Activated CD8-positive, alpha-beta memory T cell treated with anti-CD3 and anti-CD28 coated beads, Interleukin-2, amount 10 ng/mL, durations not matched to agents 7 days and 5 days (primary cell): ENCODE results near the gene ABHD5. TPM values are rescaled to one million over a fixed set of nuclear protein-coding genes. Genes with fewer than 3 reads are reported as not detected.

Source experiments
- ATAC-seq: fragments of 150-1000 bp; cut with Tn5 transposase; one replicate; pipeline ENCODE4 v1.10.0; 2021; ENCODE audit warnings: moderate library complexity
- CTCF ChIA-PET: fragments of 350-600 bp; sonication (Branson Sonifier 250); formaldehyde crosslinking; loops from one replicate; lab custom pipeline; 2021; ENCODE audit warnings: antibody characterized with exemption; lab: Charles Lee
- DNase-seq: peaks from one replicate; pipeline ENCODE4 v3.0.0-alpha.2; 2020
- H3K27ac Mint-ChIP-seq: one replicate; pipeline ENCODE4 v1.8.0; 2021; ENCODE audit warnings: mild to moderate bottlenecking, mixed read lengths
- H3K27me3 Mint-ChIP-seq: one replicate; pipeline ENCODE4 v1.8.0; 2021; ENCODE audit warnings: mixed read lengths
- H3K36me3 Mint-ChIP-seq: one replicate; pipeline ENCODE4 v1.8.0; 2021; ENCODE audit warnings: mild to moderate bottlenecking, mixed read lengths
- H3K4me1 Mint-ChIP-seq: one replicate; pipeline ENCODE4 v1.8.0; 2021; ENCODE audit warnings: mixed read lengths
- H3K4me3 Mint-ChIP-seq: one replicate; pipeline ENCODE4 v1.8.0; 2021; ENCODE audit warnings: mild to moderate bottlenecking, moderate library complexity, mixed read lengths
- H3K9me3 Mint-ChIP-seq: one replicate; pipeline ENCODE4 v1.8.0; 2022; ENCODE audit warnings: low read depth, mixed read lengths
- total RNA-seq, 2 experiments: library from RNA; stranded (reverse); gene quantifications; one replicate each; pipeline ENCODE4 v1.2.3, GENCODE V29; 2021

The ABHD5 gene
- total RNA-seq, 2 experiments from 2014 or later: 12.9 to 16.5 TPM

DNA sequence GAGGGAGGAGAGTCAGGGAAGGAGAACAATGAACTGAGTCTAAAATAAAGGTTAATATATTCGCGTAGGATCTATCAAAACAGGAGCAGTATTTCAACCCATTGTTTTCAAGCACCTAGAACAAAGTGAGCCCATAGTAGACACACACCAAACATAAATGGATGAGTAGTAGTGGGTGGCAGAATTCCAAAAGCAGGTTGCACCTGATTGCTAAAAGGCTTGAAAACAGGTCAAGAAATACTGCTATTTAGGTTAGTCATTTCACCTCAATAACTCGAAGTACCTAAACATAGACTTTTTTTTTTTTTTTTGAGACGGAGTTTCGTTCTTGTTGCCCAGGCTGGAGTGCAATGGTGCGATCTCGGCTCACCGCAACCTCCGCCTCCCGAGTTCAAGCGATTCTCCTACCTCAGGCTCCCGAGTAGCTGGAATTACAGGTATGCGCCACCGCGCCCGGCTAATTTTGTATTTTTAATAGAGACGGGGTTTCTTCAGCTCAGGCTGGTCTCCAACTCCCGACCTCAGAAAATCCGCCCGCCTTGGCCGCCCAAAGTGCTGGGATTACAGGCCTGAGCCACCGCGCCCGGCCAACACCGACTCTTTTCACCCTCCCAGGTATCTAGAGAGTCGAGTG is 855 bp upstream of the ABHD5 start:
- peak overlapping the region; percentile 83 for H3K27ac Mint-ChIP-seq
- H3K27me3 Mint-ChIP-seq: no peaks in the 10 kb centered on the region
- ATAC-seq (no peak), DNase-seq (no peak)
- peak overlapping the region; percentile 75 for H3K4me3 Mint-ChIP-seq
- peaks cover 2% of the 10 kb centered on the region for H3K36me3 Mint-ChIP-seq
- no peaks in the 10 kb centered on the region for H3K9me3 Mint-ChIP-seq
- H3K4me1 Mint-ChIP-seq: peaks cover 34% of the 10 kb centered on the region
- CTCF ChIA-PET: no interaction called here

DNA sequence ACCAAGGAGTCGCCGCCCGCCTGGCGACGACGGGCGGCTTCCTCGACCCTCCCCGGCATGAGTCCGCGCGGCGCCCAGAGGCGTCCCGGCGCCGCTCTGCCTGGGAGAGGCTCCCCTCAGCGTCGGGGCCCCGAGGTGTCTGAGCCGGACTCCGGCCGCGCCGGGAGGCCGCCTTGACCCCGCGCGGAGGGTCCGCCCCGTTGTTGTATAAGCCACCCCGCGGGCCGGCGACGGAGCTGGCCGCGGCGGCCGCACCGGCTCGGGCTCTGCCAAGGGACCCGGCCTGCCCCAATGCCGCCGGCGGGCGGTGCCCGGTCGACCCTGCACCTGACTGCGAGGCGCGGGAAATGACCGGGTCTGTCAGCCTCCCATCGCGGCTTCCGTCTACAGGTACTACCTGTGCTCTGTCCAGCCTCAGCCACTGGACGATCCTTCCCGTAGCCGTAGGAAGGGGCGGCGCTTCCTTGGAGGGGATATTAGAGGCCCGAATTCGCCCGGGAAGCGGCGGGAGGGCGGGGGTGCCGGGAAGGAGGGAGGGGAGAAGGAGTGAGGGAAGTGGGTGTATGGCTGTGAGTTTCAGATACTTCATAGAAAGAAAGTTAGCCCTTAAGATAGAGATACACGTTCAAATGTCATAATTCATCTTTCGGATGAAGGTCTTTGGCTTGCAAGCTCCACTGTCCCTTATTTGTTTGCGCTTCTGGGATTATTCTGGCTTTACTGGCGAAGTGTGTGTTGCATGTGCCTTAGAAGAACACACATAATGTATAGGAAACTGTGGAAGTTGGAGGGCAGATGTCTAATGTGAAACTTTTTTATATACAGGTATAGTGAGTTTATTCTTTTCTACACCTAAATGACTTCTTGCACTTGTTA is 620 bp downstream of the ABHD5 start:
- Mint-ChIP-seq H3K27ac (peak overlapping the region; percentile 79), H3K27me3 (no peaks in the 10 kb centered on the region), H3K9me3 (no peaks in the 10 kb centered on the region), H3K36me3 (peaks cover 2% of the 10 kb centered on the region), H3K4me1 (peaks cover 37% of the 10 kb centered on the region), H3K4me3 (peak overlapping the region; percentile 82)
- CTCF ChIA-PET: no interaction called here
- ATAC-seq (peak; percentile 35), DNase-seq (peak; percentile 61)

DNA sequence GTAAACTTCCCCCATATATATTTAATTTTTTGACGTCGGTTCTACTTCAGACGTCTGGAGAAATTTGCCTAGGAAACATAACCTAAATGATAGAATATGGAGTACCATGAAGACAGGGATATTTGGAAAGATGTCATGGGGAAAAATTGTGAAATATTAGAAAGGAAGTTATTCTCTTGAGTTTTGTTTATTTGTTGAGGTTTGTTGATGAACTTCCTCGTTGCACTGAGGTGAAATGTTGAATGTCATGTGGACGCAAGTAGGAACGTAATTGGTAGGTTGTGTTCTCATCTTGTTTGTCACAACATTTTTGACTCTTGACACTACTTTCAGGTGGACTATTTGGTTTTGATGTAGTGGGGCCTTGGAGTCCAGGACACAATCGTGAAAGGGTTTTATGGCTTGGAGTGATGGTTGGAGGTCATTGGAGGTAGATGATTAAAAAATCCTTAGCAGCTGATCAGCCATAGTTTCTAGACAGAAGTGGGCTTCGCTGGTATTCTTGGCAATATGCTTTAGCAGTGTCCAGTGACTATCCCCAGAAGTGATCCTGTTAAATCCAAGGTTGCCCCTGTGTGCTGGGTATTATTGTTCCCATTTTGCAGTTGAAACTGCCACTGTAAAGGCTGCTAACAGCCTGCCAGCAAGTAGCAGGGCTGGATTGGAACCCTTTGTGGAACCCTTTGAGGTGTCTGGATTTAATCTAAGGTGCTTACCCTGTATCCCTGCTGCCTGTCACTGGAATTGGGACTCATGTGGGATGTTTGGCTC is 1.5 kb downstream of the ABHD5 start:
- Mint-ChIP-seq H3K27me3 (no peaks in the 10 kb centered on the region), H3K4me3 (peak overlapping the region; percentile 82), H3K36me3 (peaks cover 3% of the 10 kb centered on the region), H3K9me3 (no peaks in the 10 kb centered on the region), H3K4me1 (peaks cover 37% of the 10 kb centered on the region), H3K27ac (no peak overlapping the region)
- ATAC-seq (no peak), DNase-seq (no peak)
- CTCF ChIA-PET: no interaction called here

DNA sequence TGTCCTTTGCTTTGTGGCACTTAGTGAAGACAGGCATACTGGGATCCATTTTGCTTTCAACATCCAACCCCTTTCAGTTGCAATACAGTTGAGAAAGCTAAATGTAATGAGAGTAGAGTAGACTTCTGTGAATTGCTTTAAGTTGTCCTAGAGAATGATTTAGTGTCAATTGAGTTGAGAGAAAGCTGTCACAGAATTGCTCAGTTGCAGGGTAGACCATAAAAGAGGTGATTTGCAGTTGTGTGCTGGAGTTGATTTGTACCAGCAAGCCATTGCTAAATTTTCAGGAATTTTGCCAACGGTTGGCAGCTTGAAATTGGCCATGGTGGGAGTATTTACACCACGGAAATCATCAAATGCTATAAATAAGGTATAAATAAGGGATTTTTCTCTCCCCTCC is 2.2 kb downstream of the ABHD5 start:
- H3K4me1 Mint-ChIP-seq: peaks cover 37% of the 10 kb centered on the region
- peak overlapping the region; percentile 6 for H3K4me3 Mint-ChIP-seq
- peaks cover 3% of the 10 kb centered on the region for H3K36me3 Mint-ChIP-seq
- no peak for DNase-seq
- no peaks in the 10 kb centered on the region for H3K27me3 Mint-ChIP-seq
- H3K27ac Mint-ChIP-seq: no peak overlapping the region
- H3K9me3 Mint-ChIP-seq: no peaks in the 10 kb centered on the region
- CTCF ChIA-PET: interaction anchor here (1.6 kb wide), 1 partner anchor 12 kb away, joined by 3 read pairs; no protein-coding TSS in a partner anchor
- ATAC-seq: no peak

DNA sequence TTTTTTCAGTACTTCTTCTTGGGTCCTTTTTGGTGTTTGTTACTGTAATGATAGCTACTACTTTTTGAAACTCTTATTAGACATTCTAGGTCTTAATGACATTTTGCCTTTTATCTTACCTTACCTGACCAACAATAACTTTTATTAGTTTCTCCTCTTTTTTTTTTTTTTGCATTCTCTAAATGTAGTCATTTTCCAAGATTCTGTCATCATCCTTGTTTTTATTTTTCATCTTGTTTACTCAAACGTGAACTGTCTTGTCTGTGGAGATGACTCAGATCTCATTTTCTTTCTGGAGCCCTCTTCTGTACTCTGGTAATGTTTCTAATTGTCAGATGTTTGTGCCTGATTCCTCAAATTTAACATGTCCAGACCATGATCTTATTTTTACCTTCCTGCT is 2.9 kb downstream of the ABHD5 start:
- Mint-ChIP-seq H3K4me3 (peak overlapping the region; percentile 12), H3K4me1 (peaks cover 37% of the 10 kb centered on the region), H3K27me3 (no peaks in the 10 kb centered on the region), H3K9me3 (no peaks in the 10 kb centered on the region), H3K27ac (peak overlapping the region; percentile 48), H3K36me3 (peaks cover 3% of the 10 kb centered on the region)
- DNase-seq: no peak
- CTCF ChIA-PET: interaction anchor here (1.6 kb wide), 1 partner anchor 11 kb away, joined by 3 read pairs; no protein-coding TSS in a partner anchor
- ATAC-seq: no peak

DNA sequence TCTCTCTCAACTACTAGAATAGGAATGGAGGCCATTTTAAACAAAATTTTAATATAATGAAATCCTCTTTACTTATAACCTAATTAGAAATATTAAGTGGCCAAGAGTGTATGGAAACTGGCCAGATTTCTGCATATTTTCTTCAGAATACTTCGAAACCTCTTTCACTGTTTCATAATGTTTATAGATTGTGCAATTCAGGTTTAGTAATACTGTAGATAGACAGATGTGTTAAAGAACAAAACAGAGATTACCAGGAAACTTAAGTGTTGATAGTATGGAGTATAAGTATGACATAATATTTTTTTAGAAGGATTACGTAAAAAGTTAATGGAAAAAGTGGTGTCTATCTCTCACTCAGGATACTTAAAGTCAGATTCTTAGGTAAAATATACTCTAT is 4.7 kb downstream of the ABHD5 start:
- CTCF ChIA-PET: no interaction called here
- H3K4me1 Mint-ChIP-seq: peaks cover 37% of the 10 kb centered on the region
- no peak for ATAC-seq

DNA sequence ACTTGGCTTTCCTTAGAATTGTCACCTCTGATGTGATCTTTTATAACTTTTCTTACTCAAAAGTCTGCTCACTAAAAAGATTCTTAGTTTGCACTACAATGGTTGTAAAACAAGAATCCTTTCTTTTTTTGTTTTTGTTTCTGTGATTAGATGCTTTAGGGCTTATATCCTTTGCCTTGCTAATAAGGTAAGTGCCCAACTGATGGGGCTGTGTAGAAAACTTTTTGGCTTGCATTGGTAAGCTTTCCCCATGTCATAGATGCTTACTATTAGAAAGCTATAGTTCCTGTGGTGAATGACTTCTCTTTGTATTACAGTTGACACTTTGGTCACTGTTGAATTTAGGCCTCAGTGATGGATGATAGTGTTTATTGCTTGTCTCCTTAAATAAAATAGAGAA is 5.1 kb downstream of the ABHD5 start:
- CTCF ChIA-PET: no interaction called here
- H3K27ac Mint-ChIP-seq: no peak overlapping the region
- ATAC-seq: no peak

More for the DNA sequence above, 4.7 kb downstream of the ABHD5 start:
- no peaks in the 10 kb centered on the region for H3K9me3 Mint-ChIP-seq
- DNase-seq: no peak
- H3K27me3 Mint-ChIP-seq: no peaks in the 10 kb centered on the region
- H3K27ac Mint-ChIP-seq: no peak overlapping the region
- H3K4me3 Mint-ChIP-seq: no peak overlapping the region
- peaks cover 6% of the 10 kb centered on the region for H3K36me3 Mint-ChIP-seq

DNA sequence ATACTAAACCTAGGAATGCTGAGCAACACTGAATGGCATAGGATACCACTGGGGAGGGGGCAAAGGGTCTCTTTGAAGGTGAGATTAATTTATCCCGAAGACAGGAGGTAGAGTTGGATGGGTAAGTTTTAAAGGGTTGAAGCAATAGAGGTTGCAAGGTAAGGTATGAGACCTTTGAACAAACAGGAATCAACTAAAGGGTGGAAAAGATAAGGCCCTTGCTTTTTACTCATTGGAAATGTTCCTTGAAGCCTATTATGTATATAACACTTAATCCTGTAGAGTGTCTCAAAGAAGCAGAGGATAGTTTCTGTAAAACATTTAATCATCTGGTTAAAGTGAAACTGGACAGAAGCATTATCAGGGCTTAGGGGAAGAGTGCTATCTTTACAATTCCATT is 5.7 kb downstream of the ABHD5 start:
- DNase-seq: no peak
- Mint-ChIP-seq H3K9me3 (no peaks in the 10 kb centered on the region), H3K4me3 (no peak overlapping the region), H3K27ac (no peak overlapping the region), H3K4me1 (peaks cover 36% of the 10 kb centered on the region), H3K27me3 (no peaks in the 10 kb centered on the region), H3K36me3 (peaks cover 6% of the 10 kb centered on the region)
- CTCF ChIA-PET: no interaction called here
- no peak for ATAC-seq

More for the DNA sequence above, 5.1 kb downstream of the ABHD5 start:
- H3K4me1 Mint-ChIP-seq: peaks cover 36% of the 10 kb centered on the region
- H3K9me3 Mint-ChIP-seq: no peaks in the 10 kb centered on the region
- DNase-seq: no peak
- H3K4me3 Mint-ChIP-seq: no peak overlapping the region
- peaks cover 6% of the 10 kb centered on the region for H3K36me3 Mint-ChIP-seq
- no peaks in the 10 kb centered on the region for H3K27me3 Mint-ChIP-seq

DNA sequence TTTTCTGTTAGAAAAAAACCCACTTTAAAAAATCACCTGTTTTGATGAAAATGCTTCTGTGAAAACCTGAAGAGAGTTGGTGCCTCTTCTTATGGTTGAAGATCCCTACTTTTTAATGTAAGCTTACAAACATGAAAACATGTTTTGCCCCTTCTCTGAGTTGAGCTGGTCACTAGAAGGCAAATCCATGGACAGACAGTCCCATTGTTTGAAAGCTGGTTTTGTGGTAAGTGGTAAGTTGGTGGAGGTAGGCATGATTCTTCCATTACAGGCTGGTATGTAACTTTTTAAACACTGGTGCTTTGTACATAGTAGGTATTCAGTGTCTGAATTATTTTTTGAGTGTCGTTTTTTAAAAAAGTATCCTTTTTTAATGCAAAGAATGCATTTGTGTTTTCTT is 6.1 kb downstream of the ABHD5 start:
- no peak overlapping the region for H3K27ac Mint-ChIP-seq
- CTCF ChIA-PET: no interaction called here
- H3K36me3 Mint-ChIP-seq: peaks cover 6% of the 10 kb centered on the region
- H3K4me3 Mint-ChIP-seq: no peak overlapping the region
- H3K27me3 Mint-ChIP-seq: no peaks in the 10 kb centered on the region
- ATAC-seq: no peak
- peaks cover 32% of the 10 kb centered on the region for H3K4me1 Mint-ChIP-seq
- DNase-seq: no peak
- H3K9me3 Mint-ChIP-seq: no peaks in the 10 kb centered on the region

DNA sequence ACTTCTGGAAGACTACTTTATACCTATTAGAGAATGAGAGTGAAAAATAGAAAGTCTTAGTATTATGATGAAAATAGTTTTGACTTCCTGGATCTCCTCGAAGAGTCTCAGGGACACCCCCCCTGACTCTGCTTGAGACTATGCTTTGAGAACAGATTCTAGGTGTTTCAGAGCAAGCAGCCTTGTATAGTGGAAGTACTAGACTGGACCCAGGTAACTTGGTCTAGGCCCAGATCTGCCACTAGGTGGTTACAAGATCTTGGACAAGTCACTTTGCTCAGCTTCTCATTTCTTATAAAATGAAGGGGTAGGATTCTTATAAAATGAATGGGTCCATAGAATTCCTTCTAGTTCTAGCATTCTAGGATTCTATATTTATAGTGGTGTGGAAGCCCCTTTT is 9.1 kb downstream of the ABHD5 start:
- no peak for DNase-seq
- Mint-ChIP-seq H3K4me1 (peaks cover 14% of the 10 kb centered on the region), H3K27me3 (no peaks in the 10 kb centered on the region), H3K9me3 (no peaks in the 10 kb centered on the region), H3K36me3 (peaks cover 17% of the 10 kb centered on the region), H3K27ac (no peak overlapping the region), H3K4me3 (no peak overlapping the region)
- CTCF ChIA-PET: no interaction called here
- no peak for ATAC-seq

DNA sequence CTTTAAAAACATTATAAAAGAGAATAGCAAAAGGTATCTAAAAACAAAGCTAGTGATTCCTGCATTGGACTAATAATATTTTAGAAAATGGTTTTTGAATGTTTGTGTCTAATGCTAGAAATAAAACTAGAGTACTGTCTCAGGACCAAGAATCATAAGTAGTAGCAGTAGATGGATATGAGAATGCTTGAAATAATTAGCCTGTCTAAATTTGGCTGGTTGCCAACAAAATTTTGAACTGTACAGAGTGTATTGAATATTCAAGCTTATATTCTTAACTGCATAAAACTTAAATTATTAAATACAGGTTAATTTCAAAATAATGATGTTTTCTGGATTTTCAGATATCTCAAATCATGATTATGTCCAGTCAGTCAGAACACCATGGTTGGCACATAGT is 14.0 kb downstream of the ABHD5 start:
- no peak for DNase-seq
- Mint-ChIP-seq H3K4me3 (no peak overlapping the region), H3K4me1 (peaks cover 14% of the 10 kb centered on the region), H3K9me3 (no peaks in the 10 kb centered on the region), H3K36me3 (peaks cover 27% of the 10 kb centered on the region), H3K27me3 (no peaks in the 10 kb centered on the region), H3K27ac (no peak overlapping the region)
- no peak for ATAC-seq
- CTCF ChIA-PET: interaction anchor here (1.0 kb wide), 1 partner anchor 11 kb away, joined by 3 read pairs; no protein-coding TSS in a partner anchor

DNA sequence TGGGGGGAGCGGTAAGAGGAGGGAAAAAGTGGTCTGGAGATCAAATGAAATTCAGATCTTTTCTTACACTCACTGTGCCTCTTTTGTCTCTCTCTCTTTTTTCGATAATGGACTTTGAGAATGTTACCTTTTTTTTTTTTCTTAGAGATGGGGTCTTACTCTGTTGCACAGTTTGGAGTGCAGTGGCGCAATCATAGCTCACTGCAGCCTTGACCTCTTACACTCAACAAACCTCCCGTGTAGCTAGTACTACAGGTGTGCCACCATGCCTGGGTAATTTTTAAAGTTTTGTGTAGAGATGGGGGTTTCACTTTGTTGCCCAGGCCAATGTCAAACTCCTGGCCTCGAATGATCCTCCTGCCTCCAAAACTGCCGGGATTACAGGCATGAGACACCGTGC is 15.6 kb downstream of the ABHD5 start:
- Mint-ChIP-seq H3K36me3 (peaks cover 24% of the 10 kb centered on the region), H3K27me3 (no peaks in the 10 kb centered on the region), H3K27ac (no peak overlapping the region), H3K4me1 (peaks cover 12% of the 10 kb centered on the region), H3K9me3 (no peaks in the 10 kb centered on the region), H3K4me3 (no peak overlapping the region)
- CTCF ChIA-PET: no interaction called here
- ATAC-seq: no peak
- DNase-seq: no peak

DNA sequence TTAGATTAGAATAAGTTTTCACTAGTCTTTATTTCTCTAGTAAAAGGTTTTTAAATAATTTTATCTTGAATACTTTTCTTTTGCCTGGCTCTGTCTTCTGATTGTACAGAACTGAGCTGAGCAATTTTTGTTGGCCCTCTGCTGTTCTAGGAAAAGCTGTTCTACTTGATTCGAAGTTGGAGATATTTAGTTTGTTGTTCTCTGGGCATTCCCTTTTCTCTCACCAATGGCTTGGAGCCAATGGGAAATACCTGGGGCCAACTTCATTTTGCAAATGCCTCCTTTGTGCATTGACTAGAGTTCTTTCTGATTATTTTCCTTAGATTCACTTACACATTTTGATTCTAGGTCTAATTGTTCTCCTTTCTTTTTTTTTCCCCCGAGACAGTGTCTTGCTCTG is 16.5 kb downstream of the ABHD5 start:
- CTCF ChIA-PET: no interaction called here
- no peak for ATAC-seq
- DNase-seq: no peak
- Mint-ChIP-seq H3K4me1 (peaks cover 12% of the 10 kb centered on the region), H3K36me3 (peaks cover 30% of the 10 kb centered on the region), H3K27me3 (no peaks in the 10 kb centered on the region), H3K4me3 (no peak overlapping the region), H3K9me3 (no peaks in the 10 kb centered on the region), H3K27ac (no peak overlapping the region)
